ENCODE results near the gene DNM3.

Gene DNM3

GRCh38 chr1:172382406-172382805 is 541.1 kb downstream of the DNM3 start:
- TF ChIP-seq CTCF (IDR thresholded peaks at IDR 0.05; ENCODE audit: borderline replicate concordance, control extremely low read depth, extremely low read depth, insufficient read depth, missing control alignments): no peak
- DNase-seq (ENCODE audit: low spot score): no peak
- in situ Hi-C loops (cut with MboI; ENCODE audit: low sequenced_read_pairs, unreplicated experiment): no loop called here

- in situ Hi-C loops (cut with MboI; ENCODE audit: low sequenced_read_pairs, unreplicated experiment): no loop called here
- TF ChIP-seq CTCF (IDR thresholded peaks at IDR 0.05; ENCODE audit: borderline replicate concordance, control extremely low read depth, extremely low read depth, insufficient read depth, missing control alignments): no peak
- DNase-seq (ENCODE audit: low spot score): no peak
Measured at GRCh38 chr1:172382990-172383389, 541.7 kb downstream of the DNM3 start.

- in situ Hi-C loops (cut with MboI; ENCODE audit: low sequenced_read_pairs, unreplicated experiment): no loop called here
- no peak for TF ChIP-seq CTCF (IDR thresholded peaks at IDR 0.05; ENCODE audit: borderline replicate concordance, control extremely low read depth, extremely low read depth, insufficient read depth, missing control alignments)
- no peak for DNase-seq (ENCODE audit: low spot score)
Measured at GRCh38 chr1:172383536-172383935, 542.2 kb downstream of the DNM3 start.

GRCh38 chr1:172384656-172385055 is 543.4 kb downstream of the DNM3 start:
- TF ChIP-seq CTCF (IDR thresholded peaks at IDR 0.05; ENCODE audit: borderline replicate concordance, control extremely low read depth, extremely low read depth, insufficient read depth, missing control alignments): no peak
- no peak for DNase-seq (ENCODE audit: low spot score)
- in situ Hi-C loops (cut with MboI; ENCODE audit: low sequenced_read_pairs, unreplicated experiment): no loop called here

GRCh38 chr1:172386046-172386445 is 544.7 kb downstream of the DNM3 start:
- in situ Hi-C loops (cut with MboI; ENCODE audit: low sequenced_read_pairs, unreplicated experiment): no loop called here
- no peak for TF ChIP-seq CTCF (IDR thresholded peaks at IDR 0.05; ENCODE audit: borderline replicate concordance, control extremely low read depth, extremely low read depth, insufficient read depth, missing control alignments)
- no peak for DNase-seq (ENCODE audit: low spot score)

GRCh38 chr1:172388490-172388889 is 547.2 kb downstream of the DNM3 start:
- no peak for TF ChIP-seq CTCF (IDR thresholded peaks at IDR 0.05; ENCODE audit: borderline replicate concordance, control extremely low read depth, extremely low read depth, insufficient read depth, missing control alignments)
- DNase-seq (ENCODE audit: low spot score): no peak
- in situ Hi-C loops (cut with MboI; ENCODE audit: low sequenced_read_pairs, unreplicated experiment): no loop called here

GRCh38 chr1:172390301-172390682 is 549.0 kb downstream of the DNM3 start:
- TF ChIP-seq CTCF (IDR thresholded peaks at IDR 0.05; ENCODE audit: borderline replicate concordance, control extremely low read depth, extremely low read depth, insufficient read depth, missing control alignments): no peak
- in situ Hi-C loops (cut with MboI; ENCODE audit: low sequenced_read_pairs, unreplicated experiment): loop anchor here (10.0 kb wide), 2 partner anchors 45 to 295 kb away; no protein-coding TSS in a partner anchor
- no peak for DNase-seq (ENCODE audit: low spot score)

All from GM13976 (cell line).